Neural crest cell (in vitro differentiated cells): ENCODE data around the gene TOMM40. TPM values are rescaled to one million over a fixed set of nuclear protein-coding genes. Genes with fewer than 3 reads are reported as not detected.
A peak's percentile ranks its signal among the peaks of the same experiment; 100 is the strongest.

Source experiments
- DNase-seq: peaks from one replicate; pipeline ENCODE4 v3.0.0; 2021; ENCODE audit warnings: low read depth, mixed read lengths, low spot score
- H3K27ac Mint-ChIP-seq: one replicate; pipeline ENCODE4 v1.8.0; 2021; ENCODE audit warnings: mild to moderate bottlenecking, mixed read lengths; ENCODE audit not compliant: unreplicated experiment
- H3K27me3 Mint-ChIP-seq: 2 replicates; pipeline ENCODE4 v1.8.0; 2021; ENCODE audit warnings: low read depth, mild to moderate bottlenecking, mixed read lengths
- H3K36me3 Mint-ChIP-seq: 2 replicates; pipeline ENCODE4 v1.8.0; 2021; ENCODE audit warnings: low read depth, mild to moderate bottlenecking, mixed read lengths
- H3K4me1 Mint-ChIP-seq: 2 replicates; pipeline ENCODE4 v1.8.0; 2021; ENCODE audit warnings: mixed read lengths
- H3K4me3 Mint-ChIP-seq: one replicate; pipeline ENCODE4 v1.8.0; 2021; ENCODE audit warnings: mild to moderate bottlenecking, mixed read lengths
- H3K9me3 Mint-ChIP-seq: 2 replicates; pipeline ENCODE4 v1.8.0; 2021; ENCODE audit warnings: mixed read lengths
- CTCF ChIP-seq: fragments of 200-600 bp; sonication (generic); conservative IDR thresholded peaks from 2 replicates; pipeline ENCODE4 v1.5.0; 2021; ENCODE audit warnings: antibody characterized with exemption, mild to moderate bottlenecking
- total RNA-seq: library from RNA; stranded (reverse); gene quantifications from 2 replicates; pipeline ENCODE4 v1.2.1, GENCODE V29; 2021

Gene TOMM40
- total RNA-seq, 1 donor from 2014 or later = 147 TPM

DNA sequence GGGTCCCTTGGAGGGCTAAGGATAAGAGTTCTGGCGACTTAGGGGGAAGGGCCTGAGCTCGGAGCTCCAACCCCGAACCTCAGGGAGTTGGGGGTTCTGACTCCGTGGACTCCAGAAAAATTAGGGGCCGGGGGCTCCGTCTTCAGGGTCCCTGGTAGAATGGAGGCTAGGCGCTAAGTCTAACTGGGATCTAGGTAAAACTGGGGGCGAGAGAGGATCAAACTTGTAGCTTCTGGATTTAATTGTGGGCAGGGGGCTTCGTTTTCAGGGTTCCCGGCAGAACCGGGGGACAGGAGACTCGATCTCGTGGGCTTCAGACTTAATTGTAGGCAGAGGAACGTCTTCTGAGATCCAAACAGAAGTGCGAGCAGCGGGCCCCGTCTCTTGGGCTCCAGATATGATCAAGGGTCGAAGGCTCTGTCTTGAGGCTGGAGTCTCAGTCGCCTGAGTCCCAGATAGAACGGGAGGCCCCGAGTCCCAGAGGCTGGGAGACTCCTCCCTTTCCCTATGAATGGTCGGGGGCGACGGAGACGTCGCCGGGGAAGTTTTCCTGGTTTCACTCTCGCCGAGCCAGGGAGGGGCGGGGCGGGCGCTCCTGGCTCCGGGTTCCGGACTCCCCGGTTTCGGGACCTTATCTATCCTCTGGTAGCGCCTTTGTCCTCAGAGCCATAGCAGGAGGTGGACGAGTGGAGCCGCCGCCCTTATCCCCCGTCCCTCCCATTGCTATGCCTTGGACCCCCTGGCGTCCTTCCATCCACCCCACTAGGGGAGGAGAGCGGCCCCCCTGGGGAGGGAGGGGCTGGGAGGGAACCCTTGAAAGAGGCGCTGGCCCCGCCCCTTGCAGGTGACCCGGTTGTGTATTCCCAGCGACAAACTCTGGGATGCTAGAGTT is 43.7 kb upstream of the TOMM40 start:
- Mint-ChIP-seq H3K9me3 (no peaks in the 10 kb centered on the region), H3K27me3 (no peaks in the 10 kb centered on the region), H3K36me3 (no peaks in the 10 kb centered on the region), H3K4me3 (peak overlapping the region; percentile 98), H3K4me1 (peaks cover 45% of the 10 kb centered on the region), H3K27ac (peak overlapping the region; percentile 96)
- TF ChIP-seq CTCF = no peak
- peak; percentile 20 for DNase-seq

DNA sequence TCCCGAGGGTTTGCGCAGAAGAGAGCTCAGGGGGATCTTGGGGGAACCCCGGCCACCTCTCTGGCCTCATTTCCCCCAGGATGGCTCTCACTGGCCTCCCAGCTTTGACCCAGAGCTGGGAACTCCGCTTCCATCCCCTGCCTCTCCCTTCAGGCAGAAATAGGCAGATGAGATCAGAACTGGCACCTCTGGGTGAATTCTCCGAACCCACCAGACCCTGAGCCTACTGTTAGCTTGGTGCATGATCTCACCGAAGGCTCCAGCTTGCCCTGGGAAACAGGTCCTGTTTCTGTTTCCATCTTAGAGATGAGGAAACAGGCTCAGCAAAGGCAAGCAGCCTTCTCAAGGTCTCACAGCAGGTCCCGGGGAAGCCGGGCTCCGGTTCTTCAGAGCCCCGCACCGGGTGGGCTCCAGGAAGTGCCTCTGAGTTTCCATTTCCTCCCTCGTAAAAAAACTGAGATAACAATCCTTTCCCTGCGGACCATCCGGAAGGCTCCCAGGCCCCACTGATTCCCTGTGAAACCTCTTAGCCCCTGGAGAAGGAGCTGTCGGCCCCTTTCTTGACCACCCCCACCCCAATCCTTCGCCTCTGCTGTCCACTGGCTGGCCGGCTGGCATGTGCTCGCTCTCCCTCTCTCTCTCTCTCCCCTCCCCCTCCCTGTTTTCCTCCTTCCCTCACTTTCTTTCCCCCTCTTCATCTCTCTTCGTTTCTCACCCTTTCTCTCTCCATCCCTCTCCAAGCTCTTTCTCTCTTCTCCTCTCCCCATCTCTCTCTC is 42.8 kb upstream of the TOMM40 start:
- peak; percentile 12 for DNase-seq
- Mint-ChIP-seq H3K4me1 (peaks cover 48% of the 10 kb centered on the region), H3K27me3 (no peaks in the 10 kb centered on the region), H3K27ac (peak overlapping the region; percentile 62), H3K4me3 (peak overlapping the region; percentile 98), H3K9me3 (no peaks in the 10 kb centered on the region), H3K36me3 (no peaks in the 10 kb centered on the region)
- TF ChIP-seq CTCF = no peak

DNA sequence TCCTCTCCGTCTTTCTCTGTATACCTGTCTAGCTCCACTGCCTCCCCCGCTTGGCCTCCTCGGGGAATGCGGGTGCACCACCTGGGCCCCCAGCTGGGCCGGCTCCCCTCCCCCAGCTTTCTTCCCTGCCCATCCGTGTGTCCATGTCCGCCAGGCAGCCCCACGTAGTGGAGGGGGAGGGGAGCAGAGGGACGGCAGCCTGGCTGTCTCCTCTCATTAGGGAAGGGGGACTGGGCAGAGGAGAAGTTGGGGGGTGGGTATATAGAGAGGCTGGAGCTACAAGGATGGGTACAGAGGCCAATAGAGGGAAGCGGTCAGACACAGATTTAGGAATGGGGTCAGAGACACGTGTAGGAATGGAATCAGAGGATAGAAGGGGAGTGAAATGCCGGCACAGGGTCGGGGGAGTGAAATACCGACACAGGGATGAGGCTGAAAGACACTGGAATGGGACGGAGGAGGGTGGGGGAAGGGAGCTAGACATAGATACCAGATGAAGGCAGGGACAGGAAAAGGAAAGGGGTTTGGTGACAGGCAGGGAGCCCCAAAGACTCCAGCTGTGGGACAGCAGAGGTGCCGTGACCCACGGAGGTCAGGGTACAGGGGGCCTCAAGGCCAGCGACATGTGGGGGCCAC is 42.1 kb upstream of the TOMM40 start:
- DNase-seq = peak; percentile 9
- peak overlapping the region; percentile 76 for H3K27ac Mint-ChIP-seq
- H3K36me3 Mint-ChIP-seq = no peaks in the 10 kb centered on the region
- H3K9me3 Mint-ChIP-seq = no peaks in the 10 kb centered on the region
- H3K4me3 Mint-ChIP-seq = peak overlapping the region; percentile 98
- TF ChIP-seq CTCF = no peak
- peaks cover 48% of the 10 kb centered on the region for H3K4me1 Mint-ChIP-seq
- no peaks in the 10 kb centered on the region for H3K27me3 Mint-ChIP-seq

GRCh38 chr19:44850641-44851109 is 40.4 kb upstream of the TOMM40 start:
- H3K9me3 Mint-ChIP-seq = no peaks in the 10 kb centered on the region
- DNase-seq = no peak
- H3K4me3 Mint-ChIP-seq = peak overlapping the region; percentile 59
- H3K27me3 Mint-ChIP-seq = no peaks in the 10 kb centered on the region
- H3K36me3 Mint-ChIP-seq = no peaks in the 10 kb centered on the region
- H3K4me1 Mint-ChIP-seq = peaks cover 38% of the 10 kb centered on the region
- no peak overlapping the region for H3K27ac Mint-ChIP-seq
- no peak for TF ChIP-seq CTCF

- DNase-seq = no peak
- Mint-ChIP-seq H3K4me1 (peaks cover 37% of the 10 kb centered on the region), H3K27ac (no peak overlapping the region), H3K36me3 (no peaks in the 10 kb centered on the region), H3K4me3 (no peak overlapping the region), H3K9me3 (no peaks in the 10 kb centered on the region), H3K27me3 (no peaks in the 10 kb centered on the region)
- TF ChIP-seq CTCF = no peak
Measured at GRCh38 chr19:44851427-44851826, 39.6 kb upstream of the TOMM40 start.
